ENCODE data around the gene TRABD2B. TPM values are rescaled to one million over a fixed set of nuclear protein-coding genes. Genes with fewer than 3 reads are reported as not detected.

Gene TRABD2B
- total RNA-seq, 1 experiment from 2014 or later = not detected

DNA sequence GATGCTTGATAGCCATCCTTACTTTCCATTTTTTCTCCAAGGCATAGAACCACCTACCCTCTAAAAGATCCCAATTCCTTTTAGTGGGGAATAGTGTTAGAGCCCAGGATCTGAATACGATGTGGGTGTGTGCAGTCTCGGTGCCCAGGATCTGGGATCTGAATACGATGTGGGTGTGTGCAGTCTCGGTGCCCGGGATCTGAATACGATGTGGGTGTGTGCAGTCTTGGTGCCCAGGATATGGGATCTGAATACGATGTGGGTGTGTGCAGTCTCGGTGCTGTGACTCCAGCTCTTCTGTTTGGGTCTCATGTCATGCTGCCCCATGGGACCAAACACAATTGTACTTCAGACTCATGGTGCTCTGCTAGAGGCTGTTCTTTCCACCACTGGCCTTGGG lies 265.5 kb downstream of the TRABD2B start:
- TF ChIP-seq EZH2 (IDR thresholded peaks at IDR 0.05; ENCODE audit: borderline replicate concordance, low read depth, low read length, poor library complexity, severe bottlenecking) = no peak
- TF ChIP-seq, protein P1, sequence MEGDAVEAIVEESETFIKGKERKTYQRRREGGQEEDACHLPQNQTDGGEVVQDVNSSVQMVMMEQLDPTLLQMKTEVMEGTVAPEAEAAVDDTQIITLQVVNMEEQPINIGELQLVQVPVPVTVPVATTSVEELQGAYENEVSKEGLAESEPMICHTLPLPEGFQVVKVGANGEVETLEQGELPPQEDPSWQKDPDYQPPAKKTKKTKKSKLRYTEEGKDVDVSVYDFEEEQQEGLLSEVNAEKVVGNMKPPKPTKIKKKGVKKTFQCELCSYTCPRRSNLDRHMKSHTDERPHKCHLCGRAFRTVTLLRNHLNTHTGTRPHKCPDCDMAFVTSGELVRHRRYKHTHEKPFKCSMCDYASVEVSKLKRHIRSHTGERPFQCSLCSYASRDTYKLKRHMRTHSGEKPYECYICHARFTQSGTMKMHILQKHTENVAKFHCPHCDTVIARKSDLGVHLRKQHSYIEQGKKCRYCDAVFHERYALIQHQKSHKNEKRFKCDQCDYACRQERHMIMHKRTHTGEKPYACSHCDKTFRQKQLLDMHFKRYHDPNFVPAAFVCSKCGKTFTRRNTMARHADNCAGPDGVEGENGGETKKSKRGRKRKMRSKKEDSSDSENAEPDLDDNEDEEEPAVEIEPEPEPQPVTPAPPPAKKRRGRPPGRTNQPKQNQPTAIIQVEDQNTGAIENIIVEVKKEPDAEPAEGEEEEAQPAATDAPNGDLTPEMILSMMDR (conservative IDR thresholded peaks at IDR 0.05; ENCODE audit: low read depth, low read length) = no peak
- POLR2A ChIA-PET (ENCODE audit: low non-redundant PET) = no interaction called here
- CTCF ChIA-PET = interaction anchor here (0.7 kb wide), 1 partner anchor 280 kb away, joined by 3 read pairs; no protein-coding TSS in a partner anchor
- peaks cover 64% of the 10 kb centered on the region for H3K27me3 ChIP-seq (replicated peaks; ENCODE audit: insufficient read depth, low read depth, low read length, poor library complexity)
- DNase-seq (ENCODE audit: low spot score) = no peak
- H3K9me3 ChIP-seq (ENCODE audit: low read depth, low read length, poor library complexity, severe bottlenecking) = no peaks in the 10 kb centered on the region
- intact Hi-C loops (cut with micrococcal nuclease; ENCODE audit: unreplicated experiment) = loop anchor here (10.0 kb wide), 1 partner anchor 323 kb away; no protein-coding TSS in a partner anchor
- no TSS peak for BruUV-seq (replicated peaks)
- H3K4me1 ChIP-seq (ENCODE audit: insufficient read depth, low read length, poor library complexity, severe bottlenecking) = no peaks in the 10 kb centered on the region
- H3K4me3 ChIP-seq (ENCODE audit: low read depth, low read length, poor library complexity, severe bottlenecking) = no peak overlapping the region
- no peak overlapping the region for H3K27ac ChIP-seq (ENCODE audit: low read depth, low read length, poor library complexity, severe bottlenecking)
- no peaks in the 10 kb centered on the region for H3K36me3 ChIP-seq (ENCODE audit: insufficient read depth, low read length, poor library complexity, severe bottlenecking)

DNA sequence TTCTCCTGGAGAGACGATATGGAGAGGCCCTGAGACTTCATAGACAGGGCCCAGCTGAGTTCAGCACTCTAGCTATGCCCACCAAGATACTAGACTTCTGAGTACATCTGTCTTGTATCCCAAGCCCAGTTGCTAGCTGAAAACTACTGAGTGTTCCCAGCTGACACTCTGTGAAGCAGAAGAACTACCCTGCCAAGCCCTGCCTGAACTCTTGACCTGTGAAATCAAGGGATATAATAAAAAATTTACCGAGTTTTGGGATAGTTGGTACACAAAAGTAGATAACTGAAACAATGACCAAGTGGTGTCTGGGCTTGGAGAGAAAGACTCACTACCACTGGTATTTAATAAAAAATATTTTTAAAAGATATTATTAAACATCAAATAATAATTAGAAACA lies 267.5 kb downstream of the TRABD2B start:
- no TSS peak for BruUV-seq (replicated peaks)
- intact Hi-C loops (cut with micrococcal nuclease; ENCODE audit: unreplicated experiment) = loop anchor here (10.0 kb wide), 1 partner anchor 325 kb away; no protein-coding TSS in a partner anchor
- Histone ChIP-seq H3K36me3 (ENCODE audit: insufficient read depth, low read length, poor library complexity, severe bottlenecking) (no peaks in the 10 kb centered on the region), H3K9me3 (ENCODE audit: low read depth, low read length, poor library complexity, severe bottlenecking) (no peaks in the 10 kb centered on the region), H3K27me3 (replicated peaks; ENCODE audit: insufficient read depth, low read depth, low read length, poor library complexity) (peaks cover 57% of the 10 kb centered on the region), H3K4me1 (ENCODE audit: insufficient read depth, low read length, poor library complexity, severe bottlenecking) (no peaks in the 10 kb centered on the region), H3K27ac (ENCODE audit: low read depth, low read length, poor library complexity, severe bottlenecking) (no peak overlapping the region), H3K4me3 (ENCODE audit: low read depth, low read length, poor library complexity, severe bottlenecking) (no peak overlapping the region)
- ChIA-PET CTCF (interaction anchor here (0.7 to 1.9 kb wide), 2 partner anchors 297 to 507 kb away, joined by 3 to 6 read pairs; no protein-coding TSS in a partner anchor), POLR2A (ENCODE audit: low non-redundant PET) (no interaction called here)
- DNase-seq (ENCODE audit: low spot score) = no peak
- TF ChIP-seq, protein P1 (conservative IDR thresholded peaks at IDR 0.05; ENCODE audit: low read depth, low read length) = no peak
- no peak for TF ChIP-seq EZH2 (IDR thresholded peaks at IDR 0.05; ENCODE audit: borderline replicate concordance, low read depth, low read length, poor library complexity, severe bottlenecking)

DNA sequence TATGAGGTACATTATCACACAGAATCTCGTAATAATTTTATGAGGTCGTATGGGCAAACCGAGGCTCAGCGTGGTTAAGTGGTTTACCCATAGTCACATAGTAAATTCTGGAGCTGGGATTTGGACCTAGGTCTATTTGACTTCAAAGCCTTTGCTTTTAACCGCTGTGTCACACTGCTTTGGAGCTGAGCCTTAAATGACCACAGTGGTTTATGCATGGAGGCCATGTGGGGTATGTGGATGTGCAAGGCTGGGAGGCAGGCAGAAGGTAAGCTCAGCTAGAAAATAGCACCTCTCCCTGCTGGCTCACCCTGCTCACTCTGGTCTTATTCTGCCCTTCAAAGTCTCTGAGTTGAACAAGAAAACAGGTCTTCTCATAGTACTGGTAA lies 269.5 kb downstream of the TRABD2B start:
- H3K4me3 ChIP-seq (ENCODE audit: low read depth, low read length, poor library complexity, severe bottlenecking) = no peak overlapping the region
- no peaks in the 10 kb centered on the region for H3K4me1 ChIP-seq (ENCODE audit: insufficient read depth, low read length, poor library complexity, severe bottlenecking)
- TF ChIP-seq EZH2 (IDR thresholded peaks at IDR 0.05; ENCODE audit: borderline replicate concordance, low read depth, low read length, poor library complexity, severe bottlenecking) = no peak
- TF ChIP-seq, protein P1 (conservative IDR thresholded peaks at IDR 0.05; ENCODE audit: low read depth, low read length) = no peak
- H3K9me3 ChIP-seq (ENCODE audit: low read depth, low read length, poor library complexity, severe bottlenecking) = no peaks in the 10 kb centered on the region
- H3K36me3 ChIP-seq (ENCODE audit: insufficient read depth, low read length, poor library complexity, severe bottlenecking) = no peaks in the 10 kb centered on the region
- ChIA-PET CTCF (interaction anchor here (0.6 to 1.9 kb wide), 2 partner anchors 295 to 366 kb away, joined by 3 to 6 read pairs; no protein-coding TSS in a partner anchor), POLR2A (ENCODE audit: low non-redundant PET) (no interaction called here)
- no peak overlapping the region for H3K27ac ChIP-seq (ENCODE audit: low read depth, low read length, poor library complexity, severe bottlenecking)
- no TSS peak for BruUV-seq (replicated peaks)
- no peak for DNase-seq (ENCODE audit: low spot score)
- intact Hi-C loops (cut with micrococcal nuclease; ENCODE audit: unreplicated experiment) = no loop called here
- H3K27me3 ChIP-seq (replicated peaks; ENCODE audit: insufficient read depth, low read depth, low read length, poor library complexity) = peaks cover 47% of the 10 kb centered on the region

Measured in A673 (cell line).